CD4-positive, alpha-beta T cell treated with Interleukin-10 for 1 hour (primary cell): ENCODE measurements around the gene GPR65.
"Not testable (repeated sequence)": the region's sequence is repeated elsewhere in the genome, so short reads cannot be mapped to it uniquely, and the experiment has no call there.

Experiments
- DNase-seq: peaks from one replicate; pipeline ENCODE4 v3.0.0-alpha.2; 2020

The GPR65 gene

GRCh38 chr14:88005978-88006851 lies 1.3 kb downstream of the GPR65 start:
- peak; percentile 85 for DNase-seq

GRCh38 chr14:88007608-88008007 lies 2.7 kb downstream of the GPR65 start:
- DNase-seq, result peak; percentile 35

DNA sequence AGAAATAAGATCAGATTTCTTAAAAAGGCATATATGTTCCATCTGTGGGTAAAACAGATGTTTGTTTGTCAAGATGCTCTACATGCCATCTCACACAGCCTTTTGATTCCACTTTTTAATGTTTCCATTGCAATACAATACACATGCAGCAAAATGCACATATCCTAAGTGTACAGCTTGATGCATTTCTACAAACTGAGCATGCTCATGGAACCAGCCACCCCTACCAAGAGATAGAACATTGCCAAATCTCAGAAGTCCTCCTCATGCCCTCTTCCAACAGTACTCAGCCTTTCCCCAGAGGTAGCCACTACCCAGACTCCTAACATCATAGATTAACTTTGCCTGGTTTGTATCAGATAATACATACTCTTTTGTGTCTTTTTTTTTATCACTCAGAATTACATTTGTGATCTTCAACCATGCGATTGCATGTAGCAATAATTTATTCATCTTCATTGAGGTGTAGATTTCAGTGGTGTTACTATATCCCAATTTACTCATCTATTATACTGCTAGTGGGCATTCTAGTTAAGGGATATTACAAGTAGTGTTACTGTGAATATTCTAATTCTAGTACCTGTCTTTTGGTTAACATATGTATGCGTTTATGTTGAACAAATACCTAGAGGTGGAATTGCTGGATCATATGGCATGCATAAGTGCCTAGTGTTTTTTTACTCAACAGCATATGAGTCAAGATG lies 3.3 kb downstream of the GPR65 start:
- no peak for DNase-seq

DNA sequence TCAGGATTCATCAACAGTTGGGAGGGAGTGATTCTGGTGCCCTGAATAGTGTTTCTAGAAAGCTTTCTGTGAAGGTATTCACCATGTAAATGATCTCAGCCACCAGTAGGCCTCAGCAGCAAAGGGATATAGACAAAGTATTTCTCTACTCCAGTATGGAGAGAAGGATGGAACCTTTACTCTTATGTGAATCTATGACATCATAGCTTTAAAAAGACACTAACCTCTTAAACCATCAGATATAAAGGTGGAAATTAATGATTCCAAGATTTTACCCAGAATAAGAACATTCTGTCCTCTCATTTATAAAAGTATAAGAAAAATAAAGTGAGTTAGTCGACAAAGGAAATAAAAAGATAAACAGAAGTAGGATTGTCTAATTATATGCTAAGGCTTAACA lies 4.6 kb downstream of the GPR65 start:
- DNase-seq, result no peak

DNA sequence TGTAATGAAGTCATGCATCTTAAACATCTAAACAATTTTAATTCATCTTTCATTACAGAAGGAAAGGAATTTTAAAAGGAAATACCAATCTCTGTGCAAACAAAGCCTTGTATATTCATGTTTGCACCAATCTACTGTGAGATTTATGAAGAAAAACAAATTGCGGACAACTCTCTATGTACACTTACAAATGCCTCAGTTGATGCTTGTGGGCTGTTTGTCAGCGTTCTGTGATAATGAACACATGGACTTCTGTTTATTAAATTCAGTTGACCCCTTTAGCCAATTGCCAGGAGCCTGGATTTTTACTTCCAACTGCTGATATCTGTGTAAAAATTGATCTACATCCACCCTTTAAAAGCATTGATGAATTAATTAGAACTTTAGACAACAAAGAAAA lies 5.4 kb downstream of the GPR65 start:
- DNase-seq, result no peak

DNA sequence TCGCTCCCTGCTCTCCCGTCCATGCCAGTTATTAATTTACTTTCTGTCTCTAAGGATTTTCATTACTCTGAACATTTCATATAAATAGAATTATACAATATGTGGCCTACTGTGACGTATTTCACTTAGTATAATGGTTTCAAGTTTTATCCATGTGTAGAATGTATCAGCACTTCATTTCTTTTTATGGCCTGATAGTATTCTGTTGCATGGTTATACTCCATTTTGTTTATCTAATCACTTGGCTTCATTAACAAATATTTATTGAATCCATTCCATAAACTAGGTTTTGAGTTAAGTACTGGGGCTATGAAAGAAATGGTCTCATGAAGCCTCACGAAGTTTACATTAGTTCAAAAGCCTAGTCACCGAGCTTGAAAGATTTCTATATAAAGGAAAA lies 7.6 kb downstream of the GPR65 start:
- DNase-seq, result no peak

DNA sequence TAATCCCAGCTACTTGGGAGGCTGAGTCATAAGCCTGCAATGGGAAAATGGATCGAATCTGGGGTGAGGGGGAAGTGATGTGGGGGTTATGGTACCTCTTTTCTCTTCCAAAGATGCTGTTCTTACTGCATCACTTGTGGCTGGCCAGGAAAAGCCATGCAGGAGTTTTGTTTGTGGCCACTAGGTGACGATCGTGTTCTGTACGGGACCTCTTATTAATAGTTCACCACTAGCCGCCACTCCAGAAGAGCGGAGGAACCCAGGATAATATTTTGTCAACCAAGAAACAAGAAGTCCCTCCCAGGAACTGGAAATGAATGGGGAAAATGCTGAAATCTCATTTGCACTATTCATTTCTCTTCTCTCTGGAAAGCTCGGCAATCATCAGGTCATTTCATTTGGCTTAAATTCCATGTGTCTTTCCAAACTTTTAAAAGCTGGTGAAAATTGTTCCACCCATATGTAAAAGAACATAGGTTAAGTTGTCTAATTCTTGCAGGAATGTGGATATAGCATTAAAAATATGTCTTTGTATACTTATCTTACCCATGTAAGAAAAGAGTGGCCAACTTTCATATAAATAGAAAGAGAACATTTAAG lies 8.9 kb downstream of the GPR65 start:
- DNase-seq, result peak; percentile 65

DNA sequence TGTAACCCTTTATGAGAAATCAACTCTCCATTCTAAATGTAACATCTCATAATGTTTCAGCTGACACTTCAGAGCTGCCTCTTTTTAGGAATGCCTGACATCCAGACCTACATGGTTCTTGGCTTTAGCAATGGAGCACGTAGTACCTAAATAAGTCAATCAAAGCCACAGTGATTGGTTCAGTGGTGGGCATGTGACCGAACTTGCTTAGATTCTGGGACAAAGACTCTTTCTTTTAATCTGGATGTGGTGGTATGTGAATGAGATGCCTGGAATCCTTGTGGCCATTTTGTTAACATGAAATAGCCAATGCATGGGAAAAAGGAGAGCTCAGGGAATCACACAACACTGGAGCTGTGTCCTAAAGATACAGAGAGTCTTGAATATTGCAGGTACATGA lies 11.8 kb downstream of the GPR65 start:
- DNase-seq, result no peak

GRCh38 chr14:88017535-88017934 lies 12.6 kb downstream of the GPR65 start:
- DNase-seq, result no peak

- peak; percentile 45 for DNase-seq
Measured at GRCh38 chr14:88023658-88024187, 18.8 kb downstream of the GPR65 start.

- DNase-seq, result not testable (repeated sequence)
Measured at GRCh38 chr14:88024252-88025086, 19.5 kb downstream of the GPR65 start.

GRCh38 chr14:88025313-88025712 lies 20.4 kb downstream of the GPR65 start:
- DNase-seq, result no peak

DNA sequence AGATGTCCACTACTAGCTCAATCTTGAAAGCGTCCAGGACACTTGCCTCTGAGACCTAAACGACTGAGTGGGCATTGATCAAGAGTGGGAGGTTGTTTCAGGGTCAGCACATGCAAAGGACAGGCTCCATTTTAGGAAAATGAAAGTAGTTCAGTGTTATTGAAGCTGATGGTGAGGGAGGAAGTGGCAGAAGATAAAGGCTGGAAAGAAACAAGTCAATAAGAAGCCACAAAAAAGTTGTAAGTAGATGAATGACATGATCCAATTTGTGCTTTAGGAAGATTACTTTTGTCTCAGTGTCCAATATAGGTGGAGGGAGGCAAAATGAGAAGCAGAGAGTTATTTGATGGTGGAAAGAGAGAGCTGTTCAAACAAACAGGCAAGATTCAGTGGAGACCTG lies 22.0 kb downstream of the GPR65 start:
- peak; percentile 33 for DNase-seq

DNA sequence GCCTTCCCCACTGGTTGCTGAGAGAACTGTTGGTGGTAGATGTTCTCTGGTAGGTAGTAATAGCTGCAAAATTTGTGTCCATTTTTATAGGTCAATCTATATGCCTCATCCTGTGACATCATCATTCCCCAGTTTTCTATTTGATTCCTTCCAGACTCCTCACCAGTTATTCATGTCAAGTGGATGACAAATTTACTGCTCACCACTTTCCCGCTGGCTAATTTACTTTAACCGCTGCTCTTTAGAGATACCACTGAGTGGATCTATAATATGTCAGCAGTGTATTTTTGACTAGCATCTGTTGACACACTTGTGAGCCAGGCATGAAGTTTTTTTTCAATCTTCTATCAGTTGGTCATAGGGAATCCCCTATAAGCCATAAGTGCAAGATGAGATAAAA lies 24.6 kb downstream of the GPR65 start:
- DNase-seq, result no peak

GRCh38 chr14:88030079-88030478 lies 25.1 kb downstream of the GPR65 start:
- no peak for DNase-seq

DNA sequence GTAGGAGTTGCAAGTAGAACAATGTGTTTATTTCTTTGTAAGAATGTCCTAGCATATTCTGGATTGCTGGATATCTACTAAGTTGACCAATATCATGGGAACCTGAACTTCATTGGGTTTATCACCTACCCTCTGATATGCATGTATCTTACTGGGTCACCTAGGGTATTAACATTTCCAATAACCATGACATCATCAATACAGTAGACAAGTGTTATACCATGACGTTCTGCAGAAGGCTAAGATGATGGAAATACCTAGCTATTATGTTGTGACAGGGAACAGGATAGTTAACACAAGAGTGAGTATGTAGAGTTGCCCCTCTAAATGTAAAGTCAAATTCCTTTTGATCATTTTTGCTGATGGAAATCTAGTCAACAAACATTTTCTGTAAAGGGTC lies 26.0 kb downstream of the GPR65 start:
- DNase-seq, result no peak

DNA sequence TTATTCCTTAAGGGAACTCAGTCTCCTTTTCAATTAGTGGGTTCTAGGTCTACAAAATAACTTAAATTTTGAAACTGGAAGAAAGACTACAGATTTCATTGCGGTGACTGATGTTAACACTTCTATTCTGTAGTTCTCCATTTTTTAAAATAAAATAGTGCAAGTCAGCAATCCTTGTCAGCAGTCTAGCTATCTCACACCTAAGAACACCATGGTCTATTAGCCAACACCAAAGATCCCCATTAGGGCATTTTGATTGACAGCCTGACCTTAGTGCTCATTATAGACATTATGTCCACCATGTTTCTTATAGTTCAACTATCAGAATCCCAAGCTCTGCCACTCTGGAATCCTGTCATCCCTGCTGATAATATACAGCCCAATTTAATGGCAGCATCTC lies 27.4 kb downstream of the GPR65 start:
- DNase-seq, result no peak

GRCh38 chr14:88034076-88034475 lies 29.1 kb downstream of the GPR65 start:
- no peak for DNase-seq

GRCh38 chr14:88036422-88036821 lies 31.5 kb downstream of the GPR65 start:
- DNase-seq, result no peak

GRCh38 chr14:88037325-88037724 lies 32.4 kb downstream of the GPR65 start:
- no peak for DNase-seq

DNA sequence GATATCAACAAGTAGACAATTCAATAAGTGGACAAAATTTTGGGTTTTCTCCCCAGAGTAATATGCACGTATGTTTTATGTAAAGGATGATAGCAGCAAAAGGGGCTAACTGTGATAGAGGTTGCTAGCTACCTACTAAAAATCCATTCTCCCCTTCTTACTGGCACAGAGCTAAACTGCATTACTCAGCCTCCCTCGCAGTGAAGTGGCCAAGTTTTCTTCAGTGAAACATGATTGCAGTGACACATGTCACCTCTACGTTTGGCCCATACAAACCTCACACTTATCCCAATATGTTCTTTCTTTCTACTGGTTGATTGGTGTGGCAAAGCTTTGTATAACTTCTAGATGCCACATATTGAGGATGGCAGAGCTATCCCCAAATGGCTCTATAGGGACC lies 34.3 kb downstream of the GPR65 start:
- no peak for DNase-seq

DNA sequence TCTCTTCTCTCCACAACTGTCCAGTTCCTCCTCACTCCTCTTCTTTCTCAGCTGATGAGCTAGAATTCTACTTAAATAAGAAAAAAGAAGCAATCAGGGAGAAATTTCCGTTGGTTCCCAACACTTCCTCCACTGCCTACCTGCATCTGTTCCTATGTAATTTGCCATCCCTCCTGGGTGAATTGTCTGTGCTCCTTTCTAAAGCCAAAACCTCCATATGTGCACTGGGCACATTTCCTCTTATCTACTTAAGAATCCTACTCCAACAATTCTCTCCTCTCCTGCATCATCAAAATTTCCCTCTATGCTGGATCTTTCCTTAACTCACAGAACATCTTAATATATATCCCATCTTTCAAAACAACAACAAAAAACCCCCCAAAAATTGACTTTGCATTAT lies 35.2 kb downstream of the GPR65 start:
- DNase-seq, result no peak
